H9 (cell line): ENCODE data around the gene HEPHL1. TPM values are rescaled to one million over a fixed set of nuclear protein-coding genes. Genes with fewer than 3 reads are reported as not detected.
A peak's percentile ranks its signal among the peaks of the same experiment; 100 is the strongest.

Experiments used
- DNase-seq: peaks from one replicate; pipeline ENCODE4 v3.0.0-alpha.2; 2017
- H2AFZ ChIP-seq: one replicate; pipeline ENCODE4 v1.6.1; 2013; ENCODE audit warnings: mild to moderate bottlenecking, low read length, control low read depth, moderate library complexity
- H2AK5ac ChIP-seq: 2 replicates; pipeline ENCODE4 v1.6.1; 2013; ENCODE audit warnings: low read length, control low read depth, mixed read lengths; ENCODE audit not compliant: insufficient read length
- H2BK120ac ChIP-seq: one replicate; pipeline ENCODE4 v1.6.1; 2013; ENCODE audit warnings: low read depth, mild to moderate bottlenecking, low read length, control low read depth, inconsistent platforms; ENCODE audit not compliant: poor library complexity, severe bottlenecking
- H2BK12ac ChIP-seq: 2 replicates; pipeline ENCODE4 v1.6.1; 2013; ENCODE audit warnings: low read length, control low read depth, mixed read lengths, low read depth; ENCODE audit not compliant: insufficient read length
- H2BK15ac ChIP-seq: 2 replicates; pipeline ENCODE4 v1.6.1; 2013; ENCODE audit warnings: low read depth, low read length, control low read depth
- H2BK20ac ChIP-seq: one replicate; pipeline ENCODE4 v1.6.1; 2013; ENCODE audit warnings: low read depth, mild to moderate bottlenecking, low read length, control low read depth, inconsistent platforms; ENCODE audit not compliant: poor library complexity, severe bottlenecking
- H2BK5ac ChIP-seq: 2 replicates; pipeline ENCODE4 v1.6.1; 2013; ENCODE audit warnings: low read length, control low read depth, mixed read lengths; ENCODE audit not compliant: insufficient read length
- H3K14ac ChIP-seq: 2 replicates; pipeline ENCODE4 v1.6.1; 2013; ENCODE audit warnings: low read length, control low read depth; ENCODE audit not compliant: insufficient read depth
- H3K18ac ChIP-seq: 2 replicates; pipeline ENCODE4 v1.6.1; 2013; ENCODE audit warnings: low read depth, mild to moderate bottlenecking, mixed read lengths, low read length, control low read depth; ENCODE audit not compliant: insufficient read length
- H3K23ac ChIP-seq: 2 replicates; pipeline ENCODE4 v1.6.1; 2013; ENCODE audit warnings: low read length, control low read depth, mixed read lengths, low read depth; ENCODE audit not compliant: insufficient read length
- H3K23me2 ChIP-seq: 2 replicates; pipeline ENCODE4 v1.6.1; 2013; ENCODE audit warnings: low read depth, mild to moderate bottlenecking, mixed read lengths, low read length, control low read depth; ENCODE audit not compliant: insufficient read length, poor library complexity, severe bottlenecking
- H3K27ac ChIP-seq: 2 replicates; pipeline ENCODE4 v1.5.1; 2013; ENCODE audit warnings: low read length, control low read depth, mixed read lengths, low read depth; ENCODE audit not compliant: insufficient read length
- H3K27me3 ChIP-seq: 2 replicates; pipeline ENCODE4 v1.6.1; 2013; ENCODE audit warnings: low read length, control low read depth, inconsistent platforms; ENCODE audit not compliant: insufficient read depth
- H3K4ac ChIP-seq: 2 replicates; pipeline ENCODE4 v1.6.1; 2013; ENCODE audit warnings: low read depth, mild to moderate bottlenecking, control low read depth, inconsistent platforms, low read length, moderate library complexity
- H3K4me1 ChIP-seq: 2 replicates; pipeline ENCODE4 v1.6.1; 2013; ENCODE audit warnings: low read length, control low read depth, inconsistent platforms; ENCODE audit not compliant: insufficient read depth
- H3K4me2 ChIP-seq: 2 replicates; pipeline ENCODE4 v1.6.1; 2013; ENCODE audit warnings: low read length, control low read depth, mixed read lengths; ENCODE audit not compliant: insufficient read length, insufficient read depth
- H3K56ac ChIP-seq: 2 replicates; pipeline ENCODE4 v1.6.1; 2013; ENCODE audit warnings: low read depth, mild to moderate bottlenecking, mixed read lengths, low read length, control low read depth; ENCODE audit not compliant: insufficient read length
- H3K79me1 ChIP-seq: 2 replicates; pipeline ENCODE4 v1.6.1; 2013; ENCODE audit warnings: low read depth, mild to moderate bottlenecking, moderate library complexity, low read length, control low read depth, inconsistent platforms; ENCODE audit not compliant: insufficient read depth, poor library complexity, severe bottlenecking
- H3K79me2 ChIP-seq: 2 replicates; pipeline ENCODE4 v1.6.1; 2013; ENCODE audit warnings: low read length, control low read depth, inconsistent platforms; ENCODE audit not compliant: insufficient read depth
- H3K9ac ChIP-seq: 2 replicates; pipeline ENCODE4 v1.6.1; 2013; ENCODE audit warnings: low read length, control low read depth, mixed read lengths; ENCODE audit not compliant: insufficient read length; ENCODE audit errors: extremely low read depth
- H3K9me3 ChIP-seq: one replicate; pipeline ENCODE4 v1.6.1; 2013; ENCODE audit warnings: low read depth, low read length, inconsistent platforms; ENCODE audit not compliant: control insufficient read depth
- H3T11ph ChIP-seq: one replicate; pipeline ENCODE4 v1.6.1; 2013; ENCODE audit warnings: mild to moderate bottlenecking, low read length, control low read depth, inconsistent platforms
- H4K20me1 ChIP-seq: one replicate; pipeline ENCODE4 v1.6.1; 2013; ENCODE audit not compliant: control insufficient read depth, insufficient read length, insufficient read depth
- H4K5ac ChIP-seq: 2 replicates; pipeline ENCODE4 v1.6.1; 2013; ENCODE audit warnings: low read depth, mild to moderate bottlenecking, mixed read lengths, low read length, control low read depth; ENCODE audit not compliant: insufficient read length
- H4K8ac ChIP-seq: replicated peaks from 2 replicates; pipeline ENCODE4 v1.6.1; 2013; ENCODE audit warnings: low read length, control low read depth, mixed read lengths, low read depth; ENCODE audit not compliant: insufficient read length
- H4K91ac ChIP-seq: 2 replicates; pipeline ENCODE4 v1.6.1; 2013; ENCODE audit warnings: low read depth, mild to moderate bottlenecking, moderate library complexity, mixed read lengths, low read length, control low read depth; ENCODE audit not compliant: insufficient read length
- H3K27ac Mint-ChIP-seq, 3 experiments: 2 replicates in 2 of 3; 3 replicates in 1 of 3; pipeline ENCODE4 v1.8.0; 2020 to 2021; ENCODE audit warnings: mixed read lengths in 3 of 3, mild to moderate bottlenecking in 1 of 3, moderate library complexity in 1 of 3
- H3K27me3 Mint-ChIP-seq: 2 replicates; pipeline ENCODE4 v1.8.0; 2021; ENCODE audit warnings: low read depth, mild to moderate bottlenecking, moderate library complexity, mixed read lengths
- H3K36me3 Mint-ChIP-seq, 3 experiments: 2 replicates in 2 of 3; 3 replicates in 1 of 3; pipeline ENCODE4 v1.8.0; 2020 to 2021; ENCODE audit warnings: low read depth in 3 of 3, mixed read lengths in 3 of 3; ENCODE audit not compliant: insufficient read depth in 1 of 3
- H3K4me1 Mint-ChIP-seq, 2 experiments: 2 replicates each; pipeline ENCODE4 v1.8.0; 2020; ENCODE audit warnings: mixed read lengths in 2 of 2
- H3K4me3 Mint-ChIP-seq, 2 experiments: 2 replicates in 1 of 2; 3 replicates in 1 of 2; pipeline ENCODE4 v1.8.0; 2020 to 2021; ENCODE audit warnings: mild to moderate bottlenecking in 2 of 2, mixed read lengths in 2 of 2, moderate library complexity in 1 of 2
- H3K9me3 Mint-ChIP-seq, 2 experiments: 2 replicates in 1 of 2; 3 replicates in 1 of 2; pipeline ENCODE4 v1.8.0; 2020; ENCODE audit warnings: mild to moderate bottlenecking in 2 of 2, mixed read lengths in 2 of 2, moderate library complexity in 1 of 2
- CTCF ChIP-seq: fragments of 200-600 bp; sonication (generic); conservative IDR thresholded peaks from 3 replicates; pipeline ENCODE4 v1.8.0; 2021; ENCODE audit warnings: antibody characterized with exemption, mild to moderate bottlenecking
- total RNA-seq: library from RNA; stranded (reverse); gene quantifications from 2 replicates; pipeline ENCODE4 v1.2.1, GENCODE V29; 2021

HEPHL1 gene
- total RNA-seq, 1 experiment from 2014 or later, result not detected

DNA sequence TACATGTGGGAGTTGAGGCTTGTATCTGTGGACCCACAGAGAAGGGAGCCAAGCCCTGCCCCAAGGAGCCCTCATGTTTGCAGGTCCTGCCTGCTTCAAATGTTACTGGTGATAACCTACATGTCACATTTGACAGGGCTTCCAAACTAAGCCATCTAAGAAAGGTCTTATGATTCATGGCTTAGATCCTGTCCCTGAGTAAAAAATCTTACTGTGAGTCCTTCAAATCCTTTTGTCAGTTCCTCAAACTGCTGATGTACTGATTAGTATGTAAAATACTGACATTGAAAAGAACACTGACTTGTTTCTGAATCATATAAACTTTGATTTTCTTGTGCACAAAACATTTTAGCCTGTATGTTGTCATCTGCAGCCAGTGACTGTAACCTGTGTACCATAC, 106.5 kb downstream of the HEPHL1 start:
- no peak overlapping the region for H3K27ac ChIP-seq
- H2BK15ac ChIP-seq, result no peak overlapping the region
- peaks cover 13% of the 10 kb centered on the region; the same call in 1 of the 2 replicates for H3K4me1 ChIP-seq
- no peak overlapping the region for H4K5ac ChIP-seq
- no peak overlapping the region for H3K56ac ChIP-seq
- H4K8ac ChIP-seq, result no peak overlapping the region
- H2BK20ac ChIP-seq, result no peak overlapping the region
- H2BK5ac ChIP-seq, result no peak overlapping the region
- H3K27me3 ChIP-seq, result no peaks in the 10 kb centered on the region
- no peak overlapping the region; a peak in 1 of 7 replicates for H3K27ac Mint-ChIP-seq
- H3K36me3 Mint-ChIP-seq, result peaks cover 13 to 30% (median 23%) of the 10 kb centered on the region in 3 experiments
- no peak overlapping the region for H3K9ac ChIP-seq
- H2AFZ ChIP-seq, result no peak overlapping the region
- no peak overlapping the region for H4K91ac ChIP-seq
- H3K4me3 Mint-ChIP-seq, result peak overlapping the region in 1 of 2 experiments; percentile 70; a peak in 3 of 5 replicates
- H3K9me3 Mint-ChIP-seq, result peaks cover 10 to 30% of the 10 kb centered on the region in 2 experiments; a peak in 4 of 5 replicates
- no peak for TF ChIP-seq CTCF
- peak overlapping the region; percentile 98 for H3K4me2 ChIP-seq
- DNase-seq, result no peak
- H3K23me2 ChIP-seq, result peaks cover 22% of the 10 kb centered on the region
- no peak overlapping the region for H2AK5ac ChIP-seq
- no peak overlapping the region for H3K18ac ChIP-seq
- no peaks in the 10 kb centered on the region for H3K79me1 ChIP-seq
- H3K27me3 Mint-ChIP-seq, result peaks cover 6% of the 10 kb centered on the region
- no peaks in the 10 kb centered on the region for H4K20me1 ChIP-seq
- H3K23ac ChIP-seq, result no peak overlapping the region
- H3K14ac ChIP-seq, result no peak overlapping the region
- H2BK120ac ChIP-seq, result no peak overlapping the region
- no peak overlapping the region for H2BK12ac ChIP-seq
- H3T11ph ChIP-seq, result no peak overlapping the region
- no peak overlapping the region for H3K4ac ChIP-seq
- peaks cover 24% of the 10 kb centered on the region in 2 experiments for H3K4me1 Mint-ChIP-seq
- H3K9me3 ChIP-seq, result no peaks in the 10 kb centered on the region
- peaks cover 34% of the 10 kb centered on the region for H3K79me2 ChIP-seq
